Sciatic nerve (tissue), 2 donors: Measurements from ENCODE around the gene RET. TPM values are rescaled to one million over a fixed set of nuclear protein-coding genes. Genes with fewer than 3 reads are reported as not detected.

ENCODE experiments used
- ATAC-seq: fragments of 200-7000 bp; cut with Tn5 transposase; one replicate; pipeline ENCODE4 v1.9.1; 2020; ENCODE audit warnings: mild to moderate bottlenecking, moderate library complexity
- DNase-seq: peaks from one replicate; pipeline ENCODE4 v3.0.0-alpha.2; 2020; ENCODE audit warnings: low spot score
- intact Hi-C: fragments of 100-400 bp; cut with DNase I; formaldehyde crosslinking; loops from one replicate; pipeline ENCODE4 v1.14.2; 2022
- total RNA-seq: library from RNA; stranded (reverse); fragmentation: NEBNext Ultra II Directional; extraction: Animal tissue kit (Norgen Biotek cat#: 25700); gene quantifications from one replicate; pipeline ENCODE4 v1.2.1, GENCODE V29; 2021
- donor health status: DM: no; HTN: no; CAD: no.
- donor health status: DM: no; HTN: no; CAD: no.

The RET gene
- total RNA-seq, 1 donor from 2014 or later = 0.80 TPM

- intact Hi-C loops = no loop called here
- ATAC-seq = no peak
- no peak for DNase-seq
These were observed 99.4 kb downstream of the RET start for GRCh38 chr10:43176271-43176670.

GRCh38 chr10:43177595-43177994 is 100.7 kb downstream of the RET start:
- DNase-seq (no peak), ATAC-seq (no peak)
- intact Hi-C loops = no loop called here

Other genes starting within 250 kb of the RET start
- gene CSGALNACT2, start 61.4 kb downstream of the RET start, total RNA-seq = 31.5 TPM
- 21.7 TPM for gene RASGEF1A, start 190.0 kb downstream of the RET start, total RNA-seq